HEK293 (cell line): ENCODE measurements around the gene BTBD9.
A peak's percentile ranks its signal among the peaks of the same experiment; 100 is the strongest.

ENCODE experiments used
- CTCF ChIA-PET: fragments of 350-600 bp; formaldehyde crosslinking; extraction: SDS; loops from one replicate; lab custom pipeline; 2021; ENCODE audit warnings: antibody characterized with exemption; lab: Yijun Ruan, JAX
- POLR2A ChIA-PET: fragments of 300-600 bp; formaldehyde crosslinking; extraction: SDS; loops from one replicate; lab custom pipeline; 2020; ENCODE audit warnings: antibody characterized with exemption, inconsistent platforms; lab: Yijun Ruan, JAX
- H3K27ac ChIP-seq: fragments of 200-500 bp; sonication (Bioruptor generic); 2 replicates; pipeline ENCODE4 v1.5.1; 2014; ENCODE audit warnings: low read depth, low read length, control low read depth, inconsistent platforms; ENCODE audit errors: extremely low read depth
- H3K36me3 ChIP-seq, 2 experiments: fragments of 200-500 bp in 1 of 2; sonication (Bioruptor generic) in 1 of 2; 1 replicate in 1 of 2; 2 replicates in 1 of 2; pipeline ENCODE4 v1.5.1; 2014 to 2017; ENCODE audit warnings: inconsistent platforms in 2 of 2, low read length in 2 of 2; ENCODE audit not compliant: control insufficient read depth in 2 of 2, insufficient read depth in 1 of 2
- H3K4me1 ChIP-seq: fragments of 200-500 bp; sonication (Bioruptor generic); 2 replicates; pipeline ENCODE4 v1.5.1; 2014; ENCODE audit warnings: mild to moderate bottlenecking, low read length, inconsistent platforms; ENCODE audit not compliant: control insufficient read depth, insufficient read depth
- H3K4me3 ChIP-seq: 2 replicates; pipeline ENCODE4 v1.5.1; 2011; ENCODE audit warnings: low read depth, mild to moderate bottlenecking, control low read depth, low read length, moderate library complexity
- H3K9me3 ChIP-seq: fragments of 200-500 bp; sonication (Bioruptor generic); 2 replicates; pipeline ENCODE4 v1.5.1; 2014; ENCODE audit warnings: low read depth, low read length, inconsistent platforms; ENCODE audit not compliant: control insufficient read depth, insufficient read depth
- EGR2 ChIP-seq: fragments of 450-650 bp; formaldehyde crosslinking; IDR thresholded peaks from 2 replicates; pipeline ENCODE4 v1.5.1; 2016; ENCODE audit warnings: low read depth, missing biosample characterization, missing genetic modification characterization
- HOXA7 ChIP-seq: sonication (generic); formaldehyde crosslinking; IDR thresholded peaks from 2 replicates; pipeline ENCODE4 v1.8.1; 2022; ENCODE audit warnings: missing genetic modification reagents, borderline replicate concordance
- KLF7 ChIP-seq: fragments of 450-650 bp; formaldehyde crosslinking; IDR thresholded peaks from 2 replicates; pipeline ENCODE4 v1.5.1; 2016; ENCODE audit warnings: missing biosample characterization, missing genetic modification characterization, borderline replicate concordance
- KLF9 ChIP-seq: fragments of 450-650 bp; formaldehyde crosslinking; IDR thresholded peaks from 2 replicates; pipeline ENCODE4 v1.5.1; 2016; ENCODE audit warnings: missing biosample characterization, missing genetic modification characterization, low read depth
- YY2 ChIP-seq: fragments of 450-650 bp; formaldehyde crosslinking; IDR thresholded peaks from 2 replicates; pipeline ENCODE4 v1.5.1; 2016; ENCODE audit warnings: missing biosample characterization, missing genetic modification characterization
- ZFHX2 ChIP-seq: fragments of 450-650 bp; formaldehyde crosslinking; conservative IDR thresholded peaks from 2 replicates; pipeline ENCODE4 v1.5.1; 2016; ENCODE audit warnings: missing biosample characterization, missing genetic modification characterization
- ZNF121 ChIP-seq: fragments of 450-650 bp; formaldehyde crosslinking; IDR thresholded peaks from 2 replicates; pipeline ENCODE4 v1.5.1; 2016; ENCODE audit warnings: missing biosample characterization, missing genetic modification characterization
- ZNF155 ChIP-seq: fragments of 450-650 bp; formaldehyde crosslinking; IDR thresholded peaks from 2 replicates; pipeline ENCODE4 v1.5.1; 2016; ENCODE audit warnings: missing biosample characterization, missing genetic modification characterization
- ZNF214 ChIP-seq: fragments of 450-650 bp; formaldehyde crosslinking; IDR thresholded peaks from 2 replicates; pipeline ENCODE4 v1.5.1; 2017; ENCODE audit warnings: missing biosample characterization, mild to moderate bottlenecking, missing genetic modification characterization, borderline replicate concordance
- ZNF426 ChIP-seq: fragments of 450-650 bp; formaldehyde crosslinking; IDR thresholded peaks from 2 replicates; pipeline ENCODE4 v1.5.1; 2017; ENCODE audit warnings: missing biosample characterization, missing genetic modification characterization, mild to moderate bottlenecking, inconsistent platforms, moderate library complexity
- ZNF544 ChIP-seq: fragments of 450-650 bp; formaldehyde crosslinking; IDR thresholded peaks from 2 replicates; pipeline ENCODE4 v1.5.0; 2017; ENCODE audit warnings: missing biosample characterization, missing genetic modification characterization
- ZNF624 ChIP-seq: fragments of 450-650 bp; formaldehyde crosslinking; IDR thresholded peaks from 2 replicates; pipeline ENCODE4 v1.5.1; 2017; ENCODE audit warnings: missing biosample characterization, missing genetic modification characterization
- ZNF660 ChIP-seq: fragments of 450-650 bp; IDR thresholded peaks from 2 replicates; pipeline ENCODE4 v1.5.1; 2018; ENCODE audit warnings: missing biosample characterization, mild to moderate bottlenecking, missing genetic modification characterization
- ZNF670 ChIP-seq: fragments of 450-650 bp; formaldehyde crosslinking; IDR thresholded peaks from 2 replicates; pipeline ENCODE4 v1.5.1; 2016; ENCODE audit warnings: missing biosample characterization, missing genetic modification characterization, low read depth
- ZNF707 ChIP-seq: fragments of 450-650 bp; formaldehyde crosslinking; IDR thresholded peaks from 2 replicates; pipeline ENCODE4 v1.5.1; 2016; ENCODE audit warnings: missing biosample characterization, missing genetic modification characterization
- ZNF76 ChIP-seq: fragments of 450-650 bp; formaldehyde crosslinking; IDR thresholded peaks from 2 replicates; pipeline ENCODE4; 2016; ENCODE audit warnings: low read depth, missing biosample characterization, missing genetic modification characterization, borderline replicate concordance
- ZNF777 ChIP-seq: fragments of 450-650 bp; formaldehyde crosslinking; IDR thresholded peaks from 2 replicates; pipeline ENCODE4 v1.5.1; 2017; ENCODE audit warnings: missing biosample characterization, missing genetic modification characterization, borderline replicate concordance
- TF ChIP-seq, protein P1 (sequence below): fragments of 450-650 bp; formaldehyde crosslinking; IDR thresholded peaks from 2 replicates; pipeline ENCODE4 v1.5.1; 2016; ENCODE audit warnings: missing biosample characterization, missing genetic modification characterization
- TF ChIP-seq, protein P2 (sequence below): fragments of 450-650 bp; formaldehyde crosslinking; IDR thresholded peaks from 2 replicates; pipeline ENCODE4; 2016; ENCODE audit warnings: missing biosample characterization, missing genetic modification characterization
- TF ChIP-seq, protein P3 (sequence below): fragments of 450-650 bp; formaldehyde crosslinking; IDR thresholded peaks from 2 replicates; pipeline ENCODE4 v1.5.1; 2016; ENCODE audit warnings: missing biosample characterization, missing genetic modification characterization, low read depth
- TF ChIP-seq, protein P4 (sequence below): fragments of 450-650 bp; IDR thresholded peaks from 2 replicates; pipeline ENCODE4 v1.5.1; 2018; ENCODE audit warnings: missing biosample characterization, mild to moderate bottlenecking, missing genetic modification characterization
- TF ChIP-seq, protein P5 (sequence below): fragments of 450-650 bp; formaldehyde crosslinking; IDR thresholded peaks from 2 replicates; pipeline ENCODE4 v1.5.1; 2016; ENCODE audit warnings: missing biosample characterization, missing genetic modification characterization

Gene BTBD9

DNA sequence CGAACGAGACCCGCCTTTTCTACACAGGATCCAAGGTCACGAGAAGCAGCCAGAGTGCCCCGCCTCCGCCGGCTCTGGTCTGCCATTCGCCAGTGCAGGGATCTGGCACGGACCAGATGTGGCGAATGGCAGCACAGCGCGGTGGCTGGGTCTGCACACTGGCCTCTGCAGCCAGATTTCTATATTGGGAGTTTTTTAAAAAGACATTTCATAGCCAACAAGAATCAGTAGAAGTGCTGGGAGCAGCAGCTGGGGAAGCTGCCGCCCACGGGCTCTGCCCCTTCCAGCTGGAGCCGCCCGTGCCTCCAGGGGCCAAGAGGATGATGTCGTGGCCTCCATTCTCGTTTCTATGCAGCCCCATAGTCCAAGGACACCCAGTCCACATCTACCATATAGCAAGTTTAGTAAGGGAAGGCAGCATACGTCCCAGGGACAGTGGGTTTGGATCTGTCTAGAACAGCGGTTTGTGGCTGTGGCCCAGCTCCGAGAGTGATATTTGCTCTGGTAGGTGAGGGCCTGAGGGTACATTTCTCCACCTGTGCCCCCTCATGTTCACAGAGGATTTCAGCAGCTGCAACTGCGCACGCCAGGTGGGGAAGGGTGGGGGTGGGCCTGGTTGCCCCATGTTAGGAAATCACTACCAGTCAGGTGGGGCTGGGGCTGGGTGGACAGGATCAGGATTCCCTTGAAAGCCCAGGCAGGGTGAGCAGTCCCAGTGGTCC is 486.5 kb downstream of the BTBD9 start:
- peak; percentile 50; the same call in 1 of the 2 replicates for TF ChIP-seq EGR2 (tag by site-specific recombination)
- TF ChIP-seq, protein P1, sequence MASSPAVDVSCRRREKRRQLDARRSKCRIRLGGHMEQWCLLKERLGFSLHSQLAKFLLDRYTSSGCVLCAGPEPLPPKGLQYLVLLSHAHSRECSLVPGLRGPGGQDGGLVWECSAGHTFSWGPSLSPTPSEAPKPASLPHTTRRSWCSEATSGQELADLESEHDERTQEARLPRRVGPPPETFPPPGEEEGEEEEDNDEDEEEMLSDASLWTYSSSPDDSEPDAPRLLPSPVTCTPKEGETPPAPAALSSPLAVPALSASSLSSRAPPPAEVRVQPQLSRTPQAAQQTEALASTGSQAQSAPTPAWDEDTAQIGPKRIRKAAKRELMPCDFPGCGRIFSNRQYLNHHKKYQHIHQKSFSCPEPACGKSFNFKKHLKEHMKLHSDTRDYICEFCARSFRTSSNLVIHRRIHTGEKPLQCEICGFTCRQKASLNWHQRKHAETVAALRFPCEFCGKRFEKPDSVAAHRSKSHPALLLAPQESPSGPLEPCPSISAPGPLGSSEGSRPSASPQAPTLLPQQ (tag by site-specific recombination): no peak
- TF ChIP-seq ZFHX2: peak; percentile 66
- TF ChIP-seq ZNF76: no peak
- no peak overlapping the region for H3K27ac ChIP-seq
- no peaks in the 10 kb centered on the region for H3K4me1 ChIP-seq
- no peak overlapping the region for H3K4me3 ChIP-seq
- H3K9me3 ChIP-seq: no peaks in the 10 kb centered on the region
- POLR2A ChIA-PET: no interaction called here
- CTCF ChIA-PET: no interaction called here
- H3K36me3 ChIP-seq: peaks cover 0 to 9% of the 10 kb centered on the region in 2 experiments; a peak in 1 of 3 replicates

DNA sequence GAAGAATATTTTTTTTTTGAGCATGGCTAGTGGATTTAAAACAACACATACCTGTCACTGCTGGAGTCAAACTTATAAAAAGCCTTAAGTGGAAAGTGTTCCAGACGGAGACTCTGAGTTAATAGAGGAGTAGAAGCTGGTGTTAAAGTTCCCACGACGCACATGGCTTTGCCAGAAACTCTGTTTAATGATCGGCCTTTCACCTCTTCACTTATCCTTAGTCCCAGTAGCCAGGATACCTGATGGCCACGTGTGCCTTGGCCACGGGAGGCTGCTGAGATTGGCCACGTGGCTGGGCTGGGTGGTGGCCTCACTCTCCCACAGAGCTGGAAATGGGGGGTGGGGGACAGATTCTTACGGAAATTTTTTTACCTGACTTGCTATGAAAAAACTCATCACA is 487.1 kb downstream of the BTBD9 start:
- ChIA-PET CTCF (no interaction called here), POLR2A (no interaction called here)
- Histone ChIP-seq H3K9me3 (no peaks in the 10 kb centered on the region), H3K4me1 (no peaks in the 10 kb centered on the region), H3K27ac (no peak overlapping the region), H3K36me3 (peaks cover 0 to 9% of the 10 kb centered on the region in 2 experiments; a peak in 1 of 3 replicates), H3K4me3 (no peak overlapping the region)
- TF ChIP-seq ZNF707 (tag by site-specific recombination): no peak
- TF ChIP-seq HOXA7 (CRISPR knock-in tag): no peak
- TF ChIP-seq, protein P2, sequence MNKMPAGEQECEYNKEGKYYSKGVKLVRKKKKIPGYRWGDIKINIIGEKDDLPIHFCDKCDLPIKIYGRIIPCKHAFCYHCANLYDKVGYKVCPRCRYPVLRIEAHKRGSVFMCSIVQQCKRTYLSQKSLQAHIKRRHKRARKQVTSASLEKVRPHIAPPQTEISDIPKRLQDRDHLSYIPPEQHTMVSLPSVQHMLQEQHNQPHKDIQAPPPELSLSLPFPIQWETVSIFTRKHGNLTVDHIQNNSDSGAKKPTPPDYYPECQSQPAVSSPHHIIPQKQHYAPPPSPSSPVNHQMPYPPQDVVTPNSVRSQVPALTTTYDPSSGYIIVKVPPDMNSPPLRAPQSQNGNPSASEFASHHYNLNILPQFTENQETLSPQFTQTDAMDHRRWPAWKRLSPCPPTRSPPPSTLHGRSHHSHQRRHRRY (tag by site-specific recombination): no peak
- TF ChIP-seq, protein P3, sequence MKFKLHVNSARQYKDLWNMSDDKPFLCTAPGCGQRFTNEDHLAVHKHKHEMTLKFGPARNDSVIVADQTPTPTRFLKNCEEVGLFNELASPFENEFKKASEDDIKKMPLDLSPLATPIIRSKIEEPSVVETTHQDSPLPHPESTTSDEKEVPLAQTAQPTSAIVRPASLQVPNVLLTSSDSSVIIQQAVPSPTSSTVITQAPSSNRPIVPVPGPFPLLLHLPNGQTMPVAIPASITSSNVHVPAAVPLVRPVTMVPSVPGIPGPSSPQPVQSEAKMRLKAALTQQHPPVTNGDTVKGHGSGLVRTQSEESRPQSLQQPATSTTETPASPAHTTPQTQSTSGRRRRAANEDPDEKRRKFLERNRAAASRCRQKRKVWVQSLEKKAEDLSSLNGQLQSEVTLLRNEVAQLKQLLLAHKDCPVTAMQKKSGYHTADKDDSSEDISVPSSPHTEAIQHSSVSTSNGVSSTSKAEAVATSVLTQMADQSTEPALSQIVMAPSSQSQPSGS (tag by site-specific recombination): no peak
- TF ChIP-seq ZNF660: no peak
- no peak for TF ChIP-seq YY2 (tag by site-specific recombination)
- TF ChIP-seq ZNF121 (tag by site-specific recombination): no peak
- TF ChIP-seq ZNF624 (tag by site-specific recombination): no peak
- no peak for TF ChIP-seq ZNF214 (tag by site-specific recombination)
- TF ChIP-seq, protein P4, sequence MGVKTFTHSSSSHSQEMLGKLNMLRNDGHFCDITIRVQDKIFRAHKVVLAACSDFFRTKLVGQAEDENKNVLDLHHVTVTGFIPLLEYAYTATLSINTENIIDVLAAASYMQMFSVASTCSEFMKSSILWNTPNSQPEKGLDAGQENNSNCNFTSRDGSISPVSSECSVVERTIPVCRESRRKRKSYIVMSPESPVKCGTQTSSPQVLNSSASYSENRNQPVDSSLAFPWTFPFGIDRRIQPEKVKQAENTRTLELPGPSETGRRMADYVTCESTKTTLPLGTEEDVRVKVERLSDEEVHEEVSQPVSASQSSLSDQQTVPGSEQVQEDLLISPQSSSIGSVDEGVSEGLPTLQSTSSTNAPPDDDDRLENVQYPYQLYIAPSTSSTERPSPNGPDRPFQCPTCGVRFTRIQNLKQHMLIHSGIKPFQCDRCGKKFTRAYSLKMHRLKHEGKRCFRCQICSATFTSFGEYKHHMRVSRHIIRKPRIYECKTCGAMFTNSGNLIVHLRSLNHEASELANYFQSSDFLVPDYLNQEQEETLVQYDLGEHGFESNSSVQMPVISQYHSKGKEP (tag by site-specific recombination): no peak
- TF ChIP-seq KLF9 (tag by site-specific recombination): no peak
- no peak for TF ChIP-seq ZNF426
- no peak for TF ChIP-seq ZNF544 (tag by site-specific recombination)
- no peak for TF ChIP-seq ZNF155
- TF ChIP-seq ZNF670 (tag by site-specific recombination): no peak
- TF ChIP-seq, protein P5, sequence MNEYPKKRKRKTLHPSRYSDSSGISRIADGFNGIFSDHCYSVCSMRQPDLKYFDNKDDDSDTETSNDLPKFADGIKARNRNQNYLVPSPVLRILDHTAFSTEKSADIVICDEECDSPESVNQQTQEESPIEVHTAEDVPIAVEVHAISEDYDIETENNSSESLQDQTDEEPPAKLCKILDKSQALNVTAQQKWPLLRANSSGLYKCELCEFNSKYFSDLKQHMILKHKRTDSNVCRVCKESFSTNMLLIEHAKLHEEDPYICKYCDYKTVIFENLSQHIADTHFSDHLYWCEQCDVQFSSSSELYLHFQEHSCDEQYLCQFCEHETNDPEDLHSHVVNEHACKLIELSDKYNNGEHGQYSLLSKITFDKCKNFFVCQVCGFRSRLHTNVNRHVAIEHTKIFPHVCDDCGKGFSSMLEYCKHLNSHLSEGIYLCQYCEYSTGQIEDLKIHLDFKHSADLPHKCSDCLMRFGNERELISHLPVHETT: no peak
- no peak for TF ChIP-seq ZNF777 (tag by site-specific recombination)
- no peak for TF ChIP-seq KLF7 (tag by site-specific recombination)
